ENCODE results near the gene MYO9B.
A peak's percentile ranks its signal among the peaks of the same experiment; 100 is the strongest.

Gene MYO9B

GRCh38 chr19:17245535-17245984 lies 170.0 kb downstream of the MYO9B start, which contains the start of gene NR2F6:
NR2F6 (minus strand) TSS chr19:17245919; CDS start chr19:17245220, 699 bp downstream.
- no peak for DNase-seq

DNA sequence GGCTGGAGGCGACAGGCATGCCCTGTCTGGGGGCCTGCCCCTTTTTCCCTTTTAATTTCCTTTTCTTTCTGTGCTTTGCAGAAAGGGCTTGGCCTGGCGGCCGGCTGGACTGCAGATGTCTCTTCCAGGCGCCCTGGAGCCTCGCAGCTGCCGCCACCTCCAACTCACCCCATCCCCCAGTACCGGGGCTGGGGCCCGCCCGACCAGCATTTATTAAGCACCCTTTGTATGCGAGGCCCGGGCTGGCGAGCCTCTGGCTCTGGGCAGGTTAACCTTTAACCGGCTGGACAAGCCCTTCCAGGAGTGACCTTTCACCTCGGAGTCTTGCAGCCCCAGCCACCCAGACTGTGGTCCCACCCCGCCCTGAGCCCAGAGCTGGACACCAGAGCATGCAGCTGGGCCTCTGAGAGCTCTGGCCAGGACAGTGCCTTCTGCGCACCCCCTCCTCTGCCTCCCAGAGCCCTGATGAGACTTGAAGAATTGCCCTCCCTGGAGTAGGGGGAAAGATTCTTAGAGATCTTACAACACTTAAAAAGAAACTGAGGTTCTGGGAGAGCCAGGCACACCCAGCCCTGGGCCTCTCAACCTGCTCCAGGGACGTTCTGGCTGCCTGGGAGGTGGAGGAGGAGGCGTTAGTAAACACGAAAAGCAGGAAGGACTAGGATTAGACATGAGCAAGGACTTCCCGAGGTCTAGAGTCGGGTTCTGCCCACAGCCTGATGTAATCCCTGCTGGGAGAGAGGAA lies 171.3 kb downstream of the MYO9B start:
- DNase-seq, result no peak

DNA sequence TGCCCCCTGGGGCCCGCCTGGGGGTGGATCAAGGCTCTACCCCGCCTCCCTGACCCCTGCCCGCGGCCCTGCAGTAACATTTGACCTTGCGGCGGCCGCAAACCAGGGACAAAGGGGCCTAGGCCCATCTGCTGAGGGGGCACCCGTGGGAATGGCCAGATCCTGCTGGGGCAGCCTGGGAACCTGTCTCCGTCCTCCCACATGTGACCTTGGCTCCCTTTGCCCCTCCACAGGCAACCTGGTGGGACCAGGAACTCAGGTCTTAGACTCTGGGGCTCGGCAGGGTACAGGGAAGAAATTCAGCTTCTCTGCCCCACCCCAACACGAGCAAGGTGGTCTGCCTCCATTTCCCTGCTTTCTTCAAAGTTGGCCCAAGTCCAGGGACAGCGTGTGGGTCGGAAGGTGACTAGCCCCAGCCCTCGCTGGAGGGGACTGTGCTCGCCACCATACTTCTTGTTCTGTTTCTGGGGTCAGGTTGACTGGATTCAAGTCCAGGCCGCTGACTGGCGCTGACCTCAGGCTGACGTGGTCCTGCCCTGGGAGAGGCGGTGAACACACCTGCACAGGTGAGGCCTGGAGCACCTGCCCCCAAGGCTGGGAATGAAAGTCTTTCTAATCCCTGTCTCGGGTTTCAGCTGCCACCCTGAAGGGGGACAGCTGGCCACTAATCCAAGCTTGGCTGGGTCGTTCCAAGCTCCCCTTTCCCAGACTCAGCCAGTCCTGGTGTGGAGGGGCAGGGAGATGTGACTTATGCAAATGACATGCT lies 172.6 kb downstream of the MYO9B start:
- no peak for DNase-seq

DNA sequence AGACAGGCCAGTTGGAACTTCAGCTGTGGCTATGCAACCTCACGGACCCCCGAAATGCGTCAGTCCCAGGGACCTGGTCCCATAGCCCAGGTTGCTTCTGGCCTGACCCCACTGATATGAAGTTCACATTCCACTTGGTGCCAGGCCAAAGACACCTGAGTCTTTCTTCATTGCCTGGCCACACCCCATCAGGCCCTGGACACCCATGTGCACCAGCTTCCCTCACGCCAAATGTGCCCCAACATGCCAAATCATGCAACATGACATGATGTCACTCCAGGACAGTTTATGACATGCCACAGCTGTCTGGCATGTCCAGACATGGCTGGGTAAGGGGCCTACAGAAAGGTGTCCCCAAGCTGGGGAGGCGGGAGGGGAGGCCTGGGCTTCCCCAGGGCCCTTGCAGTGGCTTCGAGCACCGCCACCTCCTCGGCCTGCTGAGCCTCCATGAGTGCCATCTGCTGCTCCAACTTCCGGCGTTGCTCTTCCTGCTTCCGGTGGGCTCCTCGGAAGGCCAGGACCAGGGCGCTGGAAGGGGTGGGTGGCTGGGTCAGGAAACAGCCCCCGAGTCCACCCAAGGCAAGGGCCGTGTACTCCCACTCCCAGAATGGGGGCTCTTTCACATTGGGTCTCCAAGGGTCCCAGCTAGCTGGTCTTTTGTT lies 174.4 kb downstream of the MYO9B start:
- DNase-seq, result no peak

- DNase-seq, result no peak
Observed at GRCh38 chr19:17254636-17255035, 179.1 kb downstream of the MYO9B start.

GRCh38 chr19:17255150-17255621 lies 179.6 kb downstream of the MYO9B start:
- no peak for DNase-seq

DNA sequence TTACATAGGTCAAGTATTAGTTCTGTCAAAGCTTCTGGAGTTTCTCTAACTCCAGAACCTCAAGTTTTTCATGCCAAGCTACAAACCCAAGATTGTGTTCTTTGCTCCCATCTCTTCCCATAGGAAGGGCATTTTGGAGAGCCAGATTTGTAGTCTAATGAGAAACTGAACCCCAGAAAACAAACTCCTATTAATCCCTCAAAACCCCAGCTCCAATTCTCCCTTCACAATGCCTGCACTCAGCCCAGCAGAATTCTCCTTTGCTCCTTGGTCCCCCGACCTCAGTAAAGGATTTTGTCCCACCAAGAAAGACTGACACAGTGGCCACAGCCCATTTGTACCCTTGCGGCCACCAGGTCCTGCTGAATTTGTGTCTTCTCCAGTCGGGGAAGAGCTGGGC lies 180.6 kb downstream of the MYO9B start:
- DNase-seq, result no peak

DNA sequence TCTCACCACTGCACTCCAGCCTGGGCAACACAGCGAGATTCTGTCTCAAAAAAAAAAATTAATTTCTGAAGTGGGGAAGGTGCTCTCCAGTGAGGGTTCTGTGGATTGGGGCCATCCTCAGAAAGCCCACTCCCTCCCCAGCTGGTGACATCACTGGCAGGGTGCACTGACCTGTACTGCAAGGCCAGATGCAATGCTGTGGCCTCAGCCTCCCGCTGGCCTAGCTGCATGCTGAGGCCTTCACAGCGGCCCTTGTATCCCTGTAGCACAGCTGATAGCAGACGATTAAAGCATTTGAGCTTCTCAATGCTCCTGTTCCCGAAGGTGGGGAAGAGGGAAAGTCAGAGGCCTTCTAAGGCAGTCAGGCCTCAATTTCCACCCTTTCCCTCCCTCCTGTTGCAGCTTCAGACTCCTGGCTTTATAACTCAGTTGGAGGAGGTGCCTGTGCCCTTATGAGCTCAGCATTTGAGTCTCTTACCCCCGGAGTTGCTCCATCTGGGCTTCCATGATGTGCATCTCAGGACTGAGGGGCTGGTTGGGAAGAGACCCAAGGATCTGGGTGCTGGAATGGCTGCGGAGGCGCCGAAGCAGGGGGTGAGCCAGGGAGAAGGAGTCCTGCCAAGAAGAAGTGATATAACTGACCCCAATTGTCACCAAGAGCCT lies 183.7 kb downstream of the MYO9B start:
- DNase-seq, result no peak

- no peak for DNase-seq
Observed at GRCh38 chr19:17259934-17260333, 184.4 kb downstream of the MYO9B start.

- peak; percentile 93 for DNase-seq
Observed at GRCh38 chr19:17260842-17261325, 185.3 kb downstream of the MYO9B start.

DNA sequence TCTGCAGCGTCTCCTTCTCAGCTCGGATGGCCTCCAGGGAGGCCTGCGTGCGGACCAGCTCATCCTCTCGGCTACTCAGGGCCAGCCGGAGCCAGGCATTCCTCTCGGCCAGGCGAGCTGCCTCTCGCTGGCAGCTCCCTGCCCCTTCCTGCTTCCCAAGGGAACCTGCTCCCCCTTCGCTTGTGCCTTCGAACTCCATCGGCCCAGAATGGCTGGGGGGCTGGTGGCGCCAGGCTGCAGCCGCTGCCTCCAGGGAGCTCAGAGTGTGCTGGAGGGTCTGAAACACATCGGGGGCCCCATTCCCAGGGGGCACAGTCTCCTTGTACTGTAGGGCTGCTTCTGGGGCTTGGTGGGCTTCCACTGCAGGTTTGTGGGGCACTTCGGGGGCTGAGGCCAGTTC lies 187.0 kb downstream of the MYO9B start:
- DNase-seq, result no peak
